Stimulated activated CD4-positive, alpha-beta T cell treated with anti-CD3 and anti-CD28 coated beads, Interleukin-4, amount 100 ng/mL, for 48 hours (primary cell): ENCODE results near the gene RAB7B.
"Not testable (repeated sequence)": the region's sequence is repeated elsewhere in the genome, so short reads cannot be mapped to it uniquely, and the experiment has no call there.

ENCODE experiments used
- DNase-seq, 2 donors: peaks; one replicate each; pipeline ENCODE4 v3.0.0-alpha.2; 2020; ENCODE audit warnings: low read depth in 2 of 2

Gene RAB7B, protein sequence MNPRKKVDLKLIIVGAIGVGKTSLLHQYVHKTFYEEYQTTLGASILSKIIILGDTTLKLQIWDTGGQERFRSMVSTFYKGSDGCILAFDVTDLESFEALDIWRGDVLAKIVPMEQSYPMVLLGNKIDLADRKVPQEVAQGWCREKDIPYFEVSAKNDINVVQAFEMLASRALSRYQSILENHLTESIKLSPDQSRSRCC

DNA sequence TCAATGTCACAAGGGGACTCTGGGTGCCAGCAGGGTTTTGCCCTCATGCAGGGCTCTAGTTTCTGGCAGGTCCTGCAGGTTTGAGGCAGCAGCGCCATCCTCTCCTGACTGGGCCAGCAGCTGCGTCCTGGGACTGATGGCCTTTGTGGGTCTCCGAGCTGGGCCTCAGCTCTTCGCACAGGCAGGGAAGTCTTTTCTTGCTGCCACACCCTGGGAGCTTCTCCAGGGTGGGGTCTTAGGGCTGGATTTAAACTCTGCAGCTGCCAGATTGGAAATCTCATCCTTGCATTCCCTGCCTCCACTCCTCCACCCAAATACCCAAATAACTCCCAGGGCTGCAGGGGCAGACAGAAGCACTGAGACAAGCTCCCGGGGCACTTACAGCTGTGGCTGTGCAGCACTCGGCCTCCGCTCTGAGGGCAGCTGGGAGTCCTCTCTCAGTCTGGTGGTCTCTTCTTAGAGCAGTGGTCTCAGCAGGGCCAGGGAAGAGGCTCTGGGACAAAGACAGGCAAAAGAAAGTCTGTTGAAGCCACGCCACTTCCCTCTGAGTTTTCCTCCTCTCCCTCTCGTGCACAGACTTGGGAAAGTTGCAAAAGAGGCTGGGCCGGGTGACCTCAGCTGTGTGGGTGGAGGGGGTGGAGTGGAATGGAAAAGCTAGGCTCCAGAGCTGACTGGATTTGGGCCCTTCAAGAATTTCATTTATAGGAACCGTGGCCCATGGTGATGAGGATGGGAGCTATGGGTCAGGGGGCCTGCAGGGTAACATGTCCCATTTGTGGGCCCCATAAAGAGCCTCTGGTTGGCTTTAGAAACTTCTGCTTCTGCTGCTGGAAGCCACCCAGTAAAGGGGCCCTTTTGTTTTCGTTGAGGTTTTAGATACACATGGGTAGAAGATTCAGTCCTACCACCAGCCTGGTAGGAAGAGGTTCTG, at the start of gene RAB7B:
Gene RAB7B, minus strand, starts transcription at position 525 of the 931 bp plus-strand sequence. CDS start 9,260 bp downstream, outside the sequence.
- no peak for DNase-seq

DNA sequence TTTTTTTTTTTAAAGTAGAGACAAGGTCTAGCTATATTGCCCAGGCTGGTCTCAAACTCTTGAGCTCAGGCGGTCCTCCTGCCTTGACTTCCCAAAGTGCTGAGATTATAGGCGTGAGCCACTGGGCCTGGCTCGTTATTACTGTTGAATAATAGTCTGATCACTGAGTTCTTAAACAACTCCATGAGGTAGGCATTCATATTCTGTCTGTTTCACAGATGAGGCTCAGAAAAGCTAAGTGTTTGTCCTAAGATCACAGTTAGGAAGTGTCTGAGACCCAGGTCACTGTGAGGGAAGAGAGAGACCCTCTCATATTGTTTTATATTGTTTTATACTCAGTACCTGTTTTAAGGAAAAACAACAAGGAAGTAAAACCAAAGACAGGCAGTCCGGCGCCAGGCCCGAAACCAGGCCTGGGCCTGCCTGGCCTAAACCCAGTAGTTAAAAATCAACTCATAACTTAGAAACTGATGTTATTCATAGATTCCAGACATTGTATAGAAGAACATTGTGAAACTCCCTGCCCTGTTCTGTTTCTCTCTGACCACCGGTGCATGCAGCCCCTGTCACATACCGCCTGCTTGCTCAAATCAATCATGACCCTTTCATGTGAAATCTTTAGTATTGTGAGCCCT, 49.2 kb upstream of the RAB7B start:
- not testable (repeated sequence) for DNase-seq

DNA sequence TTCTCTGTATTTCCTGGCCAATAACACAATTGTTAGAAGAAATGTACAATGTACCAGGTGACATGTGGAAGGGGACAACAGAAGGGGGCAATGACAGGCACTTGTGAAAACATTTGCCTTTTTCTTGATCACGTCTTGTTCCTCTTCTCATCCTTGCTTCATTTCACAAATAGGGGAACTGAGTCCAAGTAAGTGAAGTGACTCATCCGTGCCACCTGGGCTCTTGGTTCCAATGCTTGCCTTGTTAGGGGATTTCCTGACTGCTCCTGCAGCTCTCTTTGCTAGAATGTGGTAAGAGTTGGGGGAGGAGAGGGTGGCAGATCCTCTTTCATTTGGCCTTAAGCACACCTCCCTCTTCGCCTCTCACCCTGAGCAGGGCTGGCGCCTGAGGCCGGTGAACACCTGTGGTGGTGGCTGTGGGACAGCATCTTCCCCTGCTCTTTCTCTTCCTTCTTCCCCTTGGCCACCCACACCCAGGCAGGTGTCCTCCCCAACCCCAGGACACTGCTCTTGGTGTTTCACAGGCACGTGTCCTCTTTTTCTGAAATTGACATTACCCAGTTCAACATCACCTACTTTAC, 47.5 kb upstream of the RAB7B start:
- peak; percentile 6 to 26 for DNase-seq

GRCh38 chr1:206049919-206050600, 46.9 kb upstream of the RAB7B start:
- no peak for DNase-seq

DNA sequence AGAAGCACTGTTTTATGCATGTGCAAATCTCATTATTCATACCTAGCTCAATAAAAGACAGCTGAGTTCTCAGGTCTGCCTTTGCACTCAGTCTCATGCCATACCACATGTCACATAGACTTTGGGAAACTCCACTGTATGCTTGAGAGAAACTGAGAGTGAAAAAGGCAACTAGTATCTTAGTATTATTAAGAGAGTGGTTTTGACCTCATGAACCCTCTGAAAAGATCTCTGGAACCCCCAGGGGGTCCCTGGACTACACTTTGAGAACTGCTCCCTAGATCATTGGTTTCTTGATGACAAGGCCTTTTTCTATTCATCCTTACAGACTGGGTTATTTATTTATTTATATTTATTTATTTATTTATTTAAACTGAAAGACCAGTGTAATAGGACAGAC, 46.1 kb upstream of the RAB7B start:
- DNase-seq: no peak

DNA sequence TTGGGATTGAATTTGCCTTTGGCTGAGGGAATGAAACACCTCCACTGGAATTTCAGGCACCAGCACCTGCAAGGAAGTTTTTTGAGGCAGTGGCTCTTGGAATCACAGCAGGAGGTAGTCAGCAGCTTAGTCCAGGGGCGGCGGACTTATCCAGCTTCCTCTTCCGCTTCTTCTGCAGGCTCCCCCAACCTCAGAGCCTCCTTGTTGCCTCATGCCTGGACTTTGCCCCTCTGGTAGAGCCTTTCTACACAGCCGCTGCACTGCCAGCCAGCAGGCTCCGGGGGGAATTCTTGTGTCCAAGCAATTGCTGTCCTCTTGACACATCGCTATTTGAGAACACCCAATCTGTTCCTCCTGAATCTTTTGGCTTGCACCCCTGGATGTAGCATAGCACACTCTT, 45.4 kb upstream of the RAB7B start:
- no peak for DNase-seq

DNA sequence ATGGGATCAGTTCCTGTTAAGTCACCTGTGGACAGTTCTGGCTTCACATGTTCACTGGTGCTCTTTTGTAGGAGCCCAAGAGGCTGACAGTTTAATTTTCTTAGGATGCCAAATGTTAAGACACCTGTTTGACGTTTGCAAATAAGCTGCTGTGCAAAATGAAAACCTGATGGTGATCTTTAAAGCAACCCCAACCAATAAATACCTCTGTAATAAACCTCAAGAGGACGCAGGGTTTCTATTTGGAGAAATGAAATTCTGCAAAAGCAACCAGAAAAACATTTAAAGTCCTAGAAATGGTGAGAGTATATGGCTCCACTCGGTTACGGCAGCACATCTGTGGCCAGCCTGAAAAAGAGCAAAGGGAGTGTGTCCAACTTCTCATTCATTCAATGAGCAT, 44.1 kb upstream of the RAB7B start:
- no peak for DNase-seq

DNA sequence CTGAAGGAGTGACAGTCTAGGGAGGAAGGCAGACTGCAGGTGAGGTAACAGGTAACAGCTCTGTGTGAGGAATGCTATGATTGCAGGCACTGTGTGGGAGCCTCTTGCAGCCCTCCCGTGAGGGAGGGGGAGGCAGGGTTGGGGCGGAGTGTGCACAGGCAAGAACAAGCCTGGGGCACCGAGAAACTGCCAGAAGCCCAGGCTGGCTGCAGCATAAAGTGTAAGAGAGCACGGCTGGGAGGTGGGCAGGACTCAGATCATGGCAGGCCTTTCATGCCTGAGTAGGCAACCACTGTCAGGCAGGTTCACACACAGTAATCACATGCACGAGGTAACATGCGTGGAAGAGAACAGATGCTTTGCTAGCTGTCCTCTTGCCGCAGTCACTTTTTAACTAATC, 38.4 kb upstream of the RAB7B start:
- no peak for DNase-seq

GRCh38 chr1:206040328-206040727, 37.1 kb upstream of the RAB7B start:
- DNase-seq: no peak

DNA sequence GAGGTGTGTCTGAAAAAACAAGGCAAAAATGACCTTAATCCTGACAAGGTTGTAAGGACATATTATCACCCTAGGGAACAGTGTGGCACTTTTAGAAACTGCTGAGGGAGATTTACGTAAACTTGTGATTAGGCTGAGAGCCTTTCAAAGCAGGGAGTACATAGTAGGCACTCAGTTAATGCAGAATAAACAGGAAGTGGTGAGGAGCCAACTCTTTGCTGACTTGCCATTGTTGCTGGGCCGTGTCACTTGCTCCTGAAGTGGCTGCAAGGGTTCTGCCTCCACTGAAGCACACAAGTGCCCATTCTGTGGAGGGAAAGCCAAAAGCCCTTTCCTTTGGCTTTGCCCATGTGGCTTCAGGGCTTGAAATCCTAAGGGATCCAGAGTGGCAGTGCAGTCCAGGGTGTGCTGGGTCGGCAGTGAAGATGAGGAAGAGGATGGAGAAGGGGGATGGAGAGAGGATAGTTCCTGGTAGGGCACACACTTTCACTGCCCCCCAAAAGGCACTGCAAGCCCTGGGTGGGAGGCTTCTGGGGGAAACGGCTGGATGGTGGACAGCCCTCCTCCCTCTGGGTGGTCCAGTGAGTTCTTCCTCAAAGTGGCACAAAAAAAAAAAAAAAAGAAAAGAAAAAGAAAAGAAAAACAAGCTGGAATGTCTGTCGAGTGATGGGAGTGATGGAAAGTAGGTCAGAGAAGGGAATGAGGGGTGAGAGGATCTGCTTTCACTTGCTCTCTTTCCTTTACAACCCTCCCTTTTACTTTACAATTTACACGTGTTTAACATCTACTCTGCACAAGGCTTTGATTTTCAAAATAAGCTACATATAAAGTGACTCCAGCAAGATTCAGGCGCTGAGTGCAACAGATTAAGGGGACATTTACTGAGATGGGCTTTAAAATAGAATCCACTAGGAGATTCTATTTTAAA, 36.1 kb upstream of the RAB7B start:
- DNase-seq: no peak

GRCh38 chr1:206037581-206037980, 34.4 kb upstream of the RAB7B start:
- DNase-seq: no peak

GRCh38 chr1:206036663-206037455, 33.7 kb upstream of the RAB7B start:
- no peak for DNase-seq

DNA sequence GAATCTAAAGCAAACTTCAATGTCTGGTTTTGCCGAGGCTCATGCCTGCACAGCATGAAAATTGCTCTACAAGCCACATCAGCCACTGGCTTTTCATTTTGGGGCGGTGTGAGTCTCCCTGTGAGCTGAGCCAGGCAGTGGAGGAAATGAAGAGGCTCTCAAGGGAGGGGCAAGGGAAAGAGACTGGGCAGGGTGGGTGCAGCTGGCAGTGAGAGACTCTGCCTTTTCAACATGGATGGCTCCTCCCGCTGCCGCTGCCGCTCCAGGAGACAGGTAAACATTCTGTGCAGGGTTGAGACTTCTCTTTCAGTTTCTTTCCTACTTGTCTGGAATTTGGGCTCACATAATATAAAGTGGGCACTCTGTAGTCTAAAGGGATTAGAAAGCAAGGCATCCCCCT, 31.8 kb upstream of the RAB7B start:
- no peak for DNase-seq

DNA sequence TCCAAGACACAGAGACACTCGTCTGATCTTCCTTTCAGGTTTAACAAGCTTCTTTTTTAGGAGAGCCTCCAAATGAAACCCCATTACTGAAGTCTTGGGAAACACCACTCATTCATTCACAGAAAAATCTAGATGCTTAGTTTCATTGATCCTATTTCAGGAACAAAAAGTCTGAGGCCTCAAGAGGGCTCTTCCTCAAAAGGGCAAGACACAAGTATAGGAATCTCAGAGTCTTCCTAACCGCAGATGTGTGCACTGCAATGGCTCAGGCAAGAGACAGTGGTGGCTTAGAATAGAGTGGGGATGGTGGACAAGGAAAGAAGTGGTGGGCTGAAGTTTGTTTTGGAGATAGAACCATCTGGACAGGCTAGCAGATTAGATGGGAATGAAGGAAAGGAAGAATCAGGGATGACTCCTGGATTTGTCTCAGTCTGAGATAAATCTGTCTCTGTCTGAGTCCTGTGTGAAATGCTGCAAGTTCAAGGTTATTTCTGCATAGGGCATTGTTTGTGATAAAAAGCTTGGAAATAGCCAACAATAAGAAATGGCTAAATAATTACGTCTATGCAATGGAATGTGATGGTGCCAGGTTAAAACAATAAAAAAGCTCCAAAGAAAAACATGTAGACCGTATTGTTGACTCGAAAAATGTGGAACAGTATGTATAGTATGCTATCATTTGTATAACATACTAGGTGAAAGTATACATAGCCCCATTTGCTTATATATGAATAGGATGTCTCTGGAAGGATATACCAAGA, 29.4 kb upstream of the RAB7B start:
- no peak for DNase-seq

DNA sequence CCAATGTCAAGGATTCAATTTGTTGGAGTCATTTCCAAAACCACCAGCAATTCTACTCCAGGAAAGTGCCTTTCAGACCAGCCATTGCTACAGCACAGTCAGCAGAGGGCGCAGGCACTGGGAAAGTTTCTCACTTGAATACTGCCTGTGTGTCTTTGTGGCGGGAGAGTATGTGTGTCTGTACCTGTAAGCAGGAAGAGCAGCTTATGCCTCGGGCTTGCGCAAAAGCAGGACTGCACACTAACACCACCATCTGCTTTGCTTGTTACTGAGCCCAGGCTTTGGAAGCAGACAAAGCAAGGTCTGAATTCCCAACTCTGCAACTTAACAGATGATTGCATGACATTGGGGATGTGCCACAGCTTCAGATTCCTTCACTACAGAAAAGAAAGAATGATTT, 27.5 kb upstream of the RAB7B start:
- peak; percentile 51 to 58 for DNase-seq

DNA sequence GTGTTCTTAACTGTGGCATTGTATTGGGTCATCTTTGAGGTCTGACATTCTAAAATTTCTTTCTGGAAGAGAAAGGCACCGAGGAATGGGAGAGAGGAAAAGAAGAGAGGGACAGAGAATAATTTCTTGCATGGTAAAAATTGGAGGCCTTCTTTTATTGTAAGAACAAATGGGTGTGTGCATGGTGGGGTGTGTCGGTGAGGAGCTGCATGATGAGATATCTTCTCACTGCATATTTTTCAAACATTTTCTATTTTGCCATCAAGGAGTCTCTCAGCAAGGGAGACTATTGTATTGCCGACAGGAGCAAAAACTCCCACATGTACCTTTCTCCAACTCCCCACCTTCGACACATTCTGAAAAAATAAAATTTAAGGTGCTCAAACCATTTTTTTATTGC, 27.0 kb upstream of the RAB7B start:
- DNase-seq: no peak

- DNase-seq: no peak
These were observed 26.3 kb upstream of the RAB7B start for GRCh38 chr1:206029484-206029883.

DNA sequence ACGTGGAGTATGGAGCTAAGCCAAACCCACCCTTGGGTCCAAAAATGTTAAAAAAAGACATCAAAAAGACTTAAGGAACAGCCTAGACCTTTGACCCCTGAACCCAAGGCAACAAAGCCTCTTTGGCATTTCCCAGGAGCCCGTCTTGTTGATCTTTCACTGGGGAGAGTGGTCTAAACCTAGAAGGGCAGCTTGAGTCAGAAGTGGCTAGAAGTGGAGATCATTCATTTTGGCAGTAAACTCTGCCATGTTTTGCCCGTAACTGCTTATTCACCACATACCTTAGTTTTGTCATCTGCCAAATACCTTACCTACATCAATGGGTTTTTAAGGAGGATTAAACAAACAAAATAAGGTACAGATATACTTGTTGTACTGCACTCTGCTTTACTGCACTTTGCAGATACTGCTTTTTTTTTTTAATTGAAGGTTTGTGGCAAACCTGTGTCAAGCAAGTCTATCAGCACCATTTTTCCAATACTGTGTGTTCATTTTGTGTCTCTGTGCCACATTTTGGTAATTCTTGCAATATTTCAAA, 22.2 kb upstream of the RAB7B start:
- no peak for DNase-seq

GRCh38 chr1:206023695-206024094, 20.5 kb upstream of the RAB7B start, which contains the start of gene CTSE:
Gene CTSE (minus strand): TSS chr1:206023895. CDS start chr1:206023791, 104 bp downstream.
- DNase-seq: no peak
